Lung microvascular endothelial cell (primary cell): ENCODE measurements around the gene LEMD1. TPM values are rescaled to one million over a fixed set of nuclear protein-coding genes. Genes with fewer than 3 reads are reported as not detected.
A peak's percentile ranks its signal among the peaks of the same experiment; 100 is the strongest.

ENCODE experiments used
- DNase-seq, 2 donors: peaks; one replicate each; pipeline versions ENCODE4 v3.0.0 to v3.0.0-alpha.2; 2010; ENCODE audit warnings: low read depth in 2 of 2
- total RNA-seq: library from RNA; depleted of rRNA; stranded (reverse); fragments of >200 nt; gene quantifications from 2 replicates; pipeline ENCODE4 v1.2.1, GENCODE V29; 2014

The LEMD1 gene
- total RNA-seq, 1 donor from 2014 or later: not detected

GRCh38 chr1:205356440-205357139 is 65.3 kb downstream of the LEMD1 start, which contains the start of gene KLHDC8A:
KLHDC8A (minus strand) TSS chr1:205356922; CDS start chr1:205343604, 13,318 bp downstream.
- DNase-seq: peak in 1 of 2 donors; percentile 12

- no peak for DNase-seq
These were observed 66.8 kb downstream of the LEMD1 start for GRCh38 chr1:205355075-205355453.

GRCh38 chr1:205354259-205355074 is 67.4 kb downstream of the LEMD1 start:
- peak; percentile 62 to 69 for DNase-seq

DNA sequence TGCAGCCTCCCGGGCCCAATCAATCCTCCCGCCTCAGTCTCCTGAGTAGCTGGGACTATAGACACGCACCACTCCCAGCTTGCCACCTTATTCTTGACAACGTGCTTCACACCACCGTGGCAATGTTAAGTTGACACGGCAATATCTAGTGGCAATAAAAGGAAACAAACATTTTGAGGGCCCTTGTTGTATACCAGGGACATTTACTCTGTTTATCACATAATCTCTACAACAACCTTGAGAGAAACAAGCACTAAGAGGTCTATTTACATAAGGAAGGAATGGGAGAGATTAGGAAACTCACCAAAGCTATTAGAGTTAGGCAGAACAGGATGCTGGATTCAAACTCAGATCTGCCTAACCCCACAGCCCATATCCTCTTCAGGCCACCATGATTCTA is 68.2 kb downstream of the LEMD1 start:
- DNase-seq: no peak

- DNase-seq: no peak
These were observed 68.7 kb downstream of the LEMD1 start for GRCh38 chr1:205353191-205353590.

GRCh38 chr1:205351984-205352713 is 69.7 kb downstream of the LEMD1 start:
- no peak for DNase-seq

DNA sequence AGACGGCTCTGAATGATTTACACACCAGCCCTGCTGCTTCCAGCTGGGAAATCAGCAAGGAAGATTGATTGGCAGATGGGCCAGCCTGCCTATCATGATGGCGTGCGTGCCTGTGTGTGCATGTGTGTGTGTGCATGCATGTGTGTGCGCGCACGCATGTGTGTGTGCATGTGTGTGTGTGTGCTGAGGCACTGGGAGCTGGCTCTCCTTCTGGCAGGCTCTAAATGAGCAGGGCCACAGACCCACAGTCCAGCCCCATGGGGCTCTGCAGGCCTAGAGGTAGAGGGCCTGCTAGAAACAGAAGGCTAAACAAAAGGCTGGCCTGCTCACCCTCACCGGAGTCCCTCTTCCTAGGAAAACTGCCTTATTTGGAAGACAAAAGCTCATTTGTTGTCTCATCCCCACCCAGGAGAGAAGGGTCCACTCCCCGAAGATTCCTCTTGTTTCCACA is 71.1 kb downstream of the LEMD1 start:
- no peak for DNase-seq

GRCh38 chr1:205350124-205350523 is 71.7 kb downstream of the LEMD1 start:
- DNase-seq: no peak

- no peak for DNase-seq
These were observed 73.0 kb downstream of the LEMD1 start for GRCh38 chr1:205348554-205349487.

DNA sequence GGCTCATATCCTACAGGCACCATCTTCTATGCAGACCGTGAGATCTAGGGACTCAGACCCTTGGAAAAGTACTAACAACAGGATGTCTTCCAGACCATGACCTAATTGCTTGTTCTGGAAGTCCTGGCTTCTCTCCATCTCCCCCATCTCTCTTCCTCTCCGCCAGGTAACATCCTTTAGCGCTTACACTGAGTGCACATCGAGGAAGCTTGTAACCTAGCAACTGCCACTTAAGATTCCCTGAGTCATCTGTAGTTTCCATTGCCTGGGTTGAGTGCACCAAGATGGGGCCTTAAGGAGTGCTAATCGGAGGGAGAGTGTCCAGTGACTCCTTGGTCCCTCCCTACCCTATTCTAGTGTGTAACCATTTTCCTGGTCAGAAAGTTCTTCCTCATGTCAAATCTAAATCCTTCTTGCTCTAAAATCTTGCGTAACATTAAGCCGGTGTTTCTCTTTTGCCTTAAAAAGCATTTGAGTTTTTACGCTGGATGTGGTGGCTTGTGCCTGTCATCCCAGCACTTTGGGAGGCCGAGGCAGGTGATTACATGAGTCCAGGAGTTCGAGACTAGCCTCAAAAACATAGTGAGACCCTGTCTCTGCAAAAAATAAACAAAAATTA is 74.8 kb downstream of the LEMD1 start:
- DNase-seq: peak in 1 of 2 donors; percentile 12

DNA sequence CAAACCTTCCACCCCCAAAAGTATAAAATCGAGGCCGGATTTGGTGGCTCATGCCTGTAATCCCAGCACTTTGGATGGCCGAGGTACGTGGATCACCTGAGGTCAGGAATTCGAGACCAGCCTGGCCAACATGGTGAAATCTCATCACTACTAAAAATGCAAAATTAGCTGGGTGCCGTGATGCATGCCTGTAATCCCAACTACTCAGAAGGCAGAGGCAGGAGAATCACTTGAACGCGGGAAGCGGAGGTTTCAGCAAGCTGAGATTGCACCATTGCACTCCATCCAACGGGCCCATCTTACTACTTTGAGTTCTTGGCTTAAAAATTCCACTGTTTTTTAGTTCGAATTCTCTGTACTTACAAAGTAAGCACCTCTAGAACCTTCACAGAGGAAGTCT is 76.1 kb downstream of the LEMD1 start:
- DNase-seq: no peak

DNA sequence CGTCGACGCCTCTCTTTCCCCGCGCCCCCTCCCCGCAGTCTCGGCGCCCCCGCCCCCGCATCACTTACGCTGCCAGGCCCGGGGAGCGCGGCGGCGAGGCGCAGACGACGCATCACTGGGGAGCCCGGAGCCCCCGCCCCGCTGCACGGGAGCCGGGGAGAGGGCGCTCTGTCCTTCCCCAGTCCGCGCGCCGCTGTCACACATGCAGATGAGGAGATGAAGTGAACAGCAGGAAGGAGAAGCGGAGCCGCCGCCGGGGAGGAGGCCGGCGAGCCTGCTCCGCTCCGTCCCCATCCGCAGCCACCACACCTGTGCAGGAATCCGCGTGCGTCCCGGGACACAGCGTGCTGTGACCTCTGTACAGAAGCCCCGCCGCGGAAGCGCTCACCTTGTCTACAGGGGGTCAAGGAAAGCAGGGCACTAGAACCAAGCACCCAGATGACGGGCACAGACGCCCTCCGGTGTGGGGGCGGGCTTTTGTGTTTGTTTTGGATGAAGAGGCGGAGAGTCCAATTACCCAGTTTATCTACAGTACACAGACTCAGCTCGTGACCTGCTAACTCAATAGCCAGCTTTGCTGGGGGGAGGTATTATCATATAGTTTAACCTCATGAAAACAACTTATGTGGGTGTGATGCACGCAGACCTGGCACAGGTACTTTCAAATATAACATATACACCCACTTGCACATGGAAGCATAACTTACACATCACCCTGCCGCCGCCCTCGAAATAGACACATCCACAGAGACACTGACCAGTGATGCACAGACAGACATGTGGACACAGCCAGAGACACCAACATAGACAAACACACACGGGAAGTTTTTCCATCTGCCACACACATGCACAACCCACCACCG is 77.6 kb downstream of the LEMD1 start:
- DNase-seq: no peak

DNA sequence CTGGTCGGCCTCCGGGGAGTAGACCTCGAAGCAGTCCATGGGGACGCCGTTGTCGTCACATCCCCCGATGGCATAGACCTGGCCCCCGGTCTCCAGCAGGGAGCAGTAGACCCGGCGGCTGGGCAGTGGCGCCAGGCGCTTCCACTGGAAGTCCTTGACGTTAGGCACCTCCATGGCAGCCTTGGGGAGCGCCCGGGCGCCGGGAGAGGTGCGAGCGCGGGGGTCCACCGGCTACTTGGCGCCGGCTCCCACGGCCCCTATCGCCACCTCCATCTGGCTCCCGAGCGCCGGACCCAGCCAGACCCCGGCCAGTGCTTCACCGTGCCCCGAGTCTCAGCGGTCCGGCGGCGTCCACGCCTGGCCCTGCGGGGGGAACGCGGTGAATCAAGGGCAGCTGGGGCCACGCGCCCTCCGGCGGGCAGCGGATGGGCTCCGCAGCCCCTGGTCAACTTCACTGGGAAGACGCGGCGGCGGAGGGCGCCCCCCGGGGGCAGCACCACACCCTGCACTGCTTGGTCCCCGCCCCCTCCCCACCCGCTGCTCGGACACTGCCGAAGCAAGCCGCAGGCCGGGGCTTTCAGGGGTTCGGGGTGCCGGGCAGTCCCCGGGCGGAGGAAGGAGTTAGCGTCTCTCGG is 78.3 kb downstream of the LEMD1 start:
- no peak for DNase-seq

GRCh38 chr1:205342986-205343385 is 78.9 kb downstream of the LEMD1 start:
- DNase-seq: no peak

DNA sequence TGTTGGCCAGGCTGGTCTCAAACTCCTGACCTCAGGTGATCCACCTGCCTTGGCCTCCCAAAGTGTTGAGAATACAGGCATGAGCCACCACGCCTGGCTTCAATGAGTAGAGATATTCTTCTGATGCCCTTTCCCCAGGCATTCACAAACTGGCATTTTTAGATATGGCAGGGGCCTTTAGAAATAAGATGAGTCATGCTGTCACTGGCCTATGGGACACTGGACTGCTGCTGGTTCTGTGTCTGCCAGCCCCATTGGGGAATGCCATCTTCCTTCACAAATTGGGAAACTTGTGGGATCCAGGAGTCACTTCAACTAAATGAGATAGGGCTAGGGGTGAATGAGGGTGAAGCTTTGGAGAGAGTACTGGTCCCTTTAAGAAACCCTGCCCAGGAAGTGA is 81.2 kb downstream of the LEMD1 start:
- no peak for DNase-seq

GRCh38 chr1:205339717-205340116 is 82.1 kb downstream of the LEMD1 start:
- DNase-seq: no peak

DNA sequence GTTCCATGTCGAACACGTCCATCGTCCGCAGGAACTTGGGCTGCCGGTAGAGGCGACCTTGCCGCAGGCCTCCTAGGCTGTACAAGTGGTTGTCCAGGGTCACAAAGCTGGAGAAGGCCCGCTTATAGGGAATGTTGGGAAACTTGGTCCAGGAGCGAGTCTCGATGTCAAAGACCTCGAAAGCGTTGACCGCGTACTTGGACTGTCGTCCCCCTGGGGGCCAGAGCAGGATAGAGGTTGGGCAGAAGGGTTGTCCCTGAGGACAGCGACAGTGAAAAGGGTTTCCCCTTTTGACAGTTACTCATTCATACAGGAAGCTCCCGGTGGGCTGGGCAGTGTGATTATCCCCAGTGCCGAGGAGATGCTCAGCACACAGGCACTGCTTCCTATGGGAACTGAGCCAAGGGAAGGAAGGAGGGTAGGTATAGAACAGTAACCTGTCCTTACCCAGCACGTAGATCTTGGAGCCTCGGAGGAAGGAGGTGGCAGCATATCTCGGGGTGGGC is 82.6 kb downstream of the LEMD1 start:
- no peak for DNase-seq

DNA sequence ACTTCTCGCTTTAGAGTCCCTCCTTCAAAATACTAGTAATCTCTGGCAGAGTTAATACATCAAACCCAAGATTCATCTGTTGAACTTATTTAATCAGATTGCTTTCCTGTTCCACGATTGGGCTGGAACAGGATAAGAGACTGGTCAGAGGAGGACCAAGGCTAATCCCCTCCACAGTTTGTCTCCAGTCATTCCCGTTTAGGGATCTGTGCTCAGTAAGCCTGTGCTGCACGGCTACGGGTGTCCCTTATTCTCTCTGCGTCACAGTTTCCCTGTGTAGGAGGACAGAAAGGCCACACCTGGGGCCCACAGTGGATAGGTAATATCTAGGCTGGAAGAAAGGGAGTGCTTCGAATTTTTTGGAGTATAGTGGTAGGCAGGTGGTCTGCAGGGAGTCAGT is 83.8 kb downstream of the LEMD1 start:
- no peak for DNase-seq

DNA sequence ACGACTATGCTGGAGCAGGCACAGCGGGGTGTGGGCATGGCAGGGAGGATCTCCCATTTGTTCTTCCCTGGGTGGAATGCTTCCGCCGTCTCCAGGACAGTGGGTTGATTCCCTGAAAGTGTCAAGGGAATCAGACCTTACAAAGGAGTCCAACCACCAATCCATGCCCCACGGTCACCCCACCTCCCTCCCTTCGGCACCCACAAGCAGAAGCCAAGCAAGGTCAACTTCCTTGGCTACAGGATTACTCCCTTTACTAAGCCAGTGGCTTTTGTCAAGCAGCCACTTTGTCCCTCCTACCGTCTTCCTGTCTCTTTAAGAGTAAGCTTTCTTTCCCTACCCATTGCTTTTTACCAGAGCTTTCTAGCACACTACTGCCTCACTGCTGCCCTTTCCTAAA is 84.4 kb downstream of the LEMD1 start:
- no peak for DNase-seq
